OCI-LY1 (cell line): Measurements from ENCODE around the gene UQCC5.

Experiments used
- EZH2 ChIP-seq: fragments of 200-600 bp; sonication (generic), shearing (Covaris generic); IDR thresholded peaks from 2 replicates; pipeline ENCODE4 v1.8.0; 2017; ENCODE audit warnings: borderline replicate concordance, mixed run types, mild to moderate bottlenecking, antibody characterized with exemption, low read length, moderate library complexity, mixed read lengths
- TF ChIP-seq, protein P1 (sequence below): fragments of 200-600 bp; sonication (generic), shearing (Covaris generic); IDR thresholded peaks from 2 replicates; pipeline ENCODE4 v1.5.1; 2017; ENCODE audit warnings: mild to moderate bottlenecking, antibody characterized with exemption, low read length, moderate library complexity, mixed read lengths

DNA sequence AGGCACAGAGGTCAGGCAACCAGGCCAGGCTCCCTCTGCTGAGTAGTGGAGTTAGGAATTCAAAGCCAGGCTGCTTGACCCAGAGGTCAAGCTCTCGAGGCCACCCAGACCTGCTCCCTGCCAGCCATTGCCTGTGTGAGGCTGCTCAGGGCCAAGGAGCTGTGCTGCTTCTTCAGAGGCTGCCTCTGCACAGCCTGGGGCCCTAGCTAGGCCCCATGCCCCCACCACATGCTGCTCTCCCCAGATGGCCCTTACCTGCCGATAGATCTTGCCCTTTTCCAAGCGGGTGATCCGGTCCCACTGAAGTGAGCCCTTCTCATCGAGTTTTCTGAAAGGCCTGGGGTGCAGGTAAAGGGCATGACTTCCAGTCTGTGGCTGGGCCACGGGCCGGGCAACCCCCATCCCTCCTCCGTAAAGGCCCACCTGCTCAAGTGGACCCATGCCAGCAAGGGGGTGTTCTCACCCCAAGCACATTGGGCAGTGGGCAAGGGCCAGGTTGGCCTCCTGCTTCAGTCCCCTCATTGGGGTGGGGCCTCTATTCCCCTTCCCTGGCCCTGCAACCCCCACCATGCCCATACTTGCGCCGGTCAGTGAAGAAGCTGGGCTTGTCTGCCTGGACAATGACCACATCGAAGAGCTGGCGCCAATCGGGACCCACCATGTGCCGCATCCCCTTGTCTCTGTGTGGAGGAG lies 9.2 kb upstream of the UQCC5 start:
- no peak for TF ChIP-seq EZH2
- TF ChIP-seq, protein P1, sequence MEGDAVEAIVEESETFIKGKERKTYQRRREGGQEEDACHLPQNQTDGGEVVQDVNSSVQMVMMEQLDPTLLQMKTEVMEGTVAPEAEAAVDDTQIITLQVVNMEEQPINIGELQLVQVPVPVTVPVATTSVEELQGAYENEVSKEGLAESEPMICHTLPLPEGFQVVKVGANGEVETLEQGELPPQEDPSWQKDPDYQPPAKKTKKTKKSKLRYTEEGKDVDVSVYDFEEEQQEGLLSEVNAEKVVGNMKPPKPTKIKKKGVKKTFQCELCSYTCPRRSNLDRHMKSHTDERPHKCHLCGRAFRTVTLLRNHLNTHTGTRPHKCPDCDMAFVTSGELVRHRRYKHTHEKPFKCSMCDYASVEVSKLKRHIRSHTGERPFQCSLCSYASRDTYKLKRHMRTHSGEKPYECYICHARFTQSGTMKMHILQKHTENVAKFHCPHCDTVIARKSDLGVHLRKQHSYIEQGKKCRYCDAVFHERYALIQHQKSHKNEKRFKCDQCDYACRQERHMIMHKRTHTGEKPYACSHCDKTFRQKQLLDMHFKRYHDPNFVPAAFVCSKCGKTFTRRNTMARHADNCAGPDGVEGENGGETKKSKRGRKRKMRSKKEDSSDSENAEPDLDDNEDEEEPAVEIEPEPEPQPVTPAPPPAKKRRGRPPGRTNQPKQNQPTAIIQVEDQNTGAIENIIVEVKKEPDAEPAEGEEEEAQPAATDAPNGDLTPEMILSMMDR: no peak
